Activated CD8-positive, alpha-beta T cell treated with anti-CD3 and anti-CD28 coated beads, Interleukin-2, amount 10 ng/mL, durations not matched to agents 7 days and 5 days (primary cell): ENCODE data around the gene FOXA2. TPM values are rescaled to one million over a fixed set of nuclear protein-coding genes. Genes with fewer than 3 reads are reported as not detected.

Experiments used
- ATAC-seq: fragments of 150-1000 bp; cut with Tn5 transposase; one replicate; pipeline ENCODE4 v1.10.0; 2021; ENCODE audit warnings: moderate library complexity
- CTCF ChIA-PET: fragments of 350-600 bp; sonication (Branson Sonifier 250); formaldehyde crosslinking; loops from one replicate; lab custom pipeline; 2021; ENCODE audit warnings: antibody characterized with exemption; lab: Charles Lee
- POLR2A ChIA-PET: fragments of 350-600 bp; sonication (Branson Sonifier 250); formaldehyde crosslinking; loops from one replicate; lab custom pipeline; 2021; ENCODE audit warnings: antibody characterized with exemption; lab: Charles Lee
- DNase-seq: peaks from one replicate; pipeline ENCODE4 v3.0.0-alpha.2; 2020
- H3K27ac Mint-ChIP-seq: one replicate; pipeline ENCODE4 v1.8.0; 2021; ENCODE audit warnings: mild to moderate bottlenecking, mixed read lengths
- H3K27me3 Mint-ChIP-seq: one replicate; pipeline ENCODE4 v1.8.0; 2021; ENCODE audit warnings: low read depth, mixed read lengths
- H3K36me3 Mint-ChIP-seq: one replicate; pipeline ENCODE4 v1.8.0; 2021; ENCODE audit warnings: low read depth, mixed read lengths
- H3K4me1 Mint-ChIP-seq: one replicate; pipeline ENCODE4 v1.8.0; 2021; ENCODE audit warnings: low read depth, mixed read lengths
- H3K4me3 Mint-ChIP-seq: one replicate; pipeline ENCODE4 v1.8.0; 2021; ENCODE audit warnings: mild to moderate bottlenecking, mixed read lengths
- H3K9me3 Mint-ChIP-seq: one replicate; pipeline ENCODE4 v1.8.0; 2022; ENCODE audit warnings: mixed read lengths; ENCODE audit not compliant: insufficient read depth
- total RNA-seq, 2 experiments: library from RNA; stranded (reverse); gene quantifications; one replicate each; pipeline ENCODE4 v1.2.3, GENCODE V29; 2021

The FOXA2 gene
- total RNA-seq, 2 experiments from 2014 or later, result not detected

DNA sequence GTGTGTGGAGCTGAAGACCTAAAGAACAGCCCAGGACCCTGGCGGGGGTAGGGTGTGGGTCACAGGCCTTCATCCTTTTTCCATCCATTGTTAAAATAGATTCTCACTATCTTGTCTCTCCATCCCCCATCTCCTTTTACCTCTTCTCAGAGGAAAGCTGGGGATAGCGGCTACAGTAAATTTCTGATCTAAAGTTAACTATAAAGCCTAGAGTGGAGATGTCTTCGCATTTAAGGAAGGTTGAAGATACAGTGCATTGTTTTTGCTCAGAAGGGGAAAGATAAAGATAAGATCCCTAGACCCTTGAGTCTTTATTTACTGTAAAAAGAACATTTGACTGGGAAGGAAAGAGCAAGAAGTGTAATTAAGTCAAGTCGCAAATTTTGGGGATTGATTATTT, 8.6 kb downstream of the FOXA2 start:
- peaks cover 9% of the 10 kb centered on the region for H3K36me3 Mint-ChIP-seq
- H3K27me3 Mint-ChIP-seq, result peaks cover 82% of the 10 kb centered on the region
- no peak overlapping the region for H3K27ac Mint-ChIP-seq
- DNase-seq, result no peak
- ChIA-PET POLR2A (no interaction called here), CTCF (no interaction called here)
- H3K9me3 Mint-ChIP-seq, result peaks cover 4% of the 10 kb centered on the region
- H3K4me3 Mint-ChIP-seq, result no peak overlapping the region
- ATAC-seq, result no peak
- H3K4me1 Mint-ChIP-seq, result peaks cover 9% of the 10 kb centered on the region

DNA sequence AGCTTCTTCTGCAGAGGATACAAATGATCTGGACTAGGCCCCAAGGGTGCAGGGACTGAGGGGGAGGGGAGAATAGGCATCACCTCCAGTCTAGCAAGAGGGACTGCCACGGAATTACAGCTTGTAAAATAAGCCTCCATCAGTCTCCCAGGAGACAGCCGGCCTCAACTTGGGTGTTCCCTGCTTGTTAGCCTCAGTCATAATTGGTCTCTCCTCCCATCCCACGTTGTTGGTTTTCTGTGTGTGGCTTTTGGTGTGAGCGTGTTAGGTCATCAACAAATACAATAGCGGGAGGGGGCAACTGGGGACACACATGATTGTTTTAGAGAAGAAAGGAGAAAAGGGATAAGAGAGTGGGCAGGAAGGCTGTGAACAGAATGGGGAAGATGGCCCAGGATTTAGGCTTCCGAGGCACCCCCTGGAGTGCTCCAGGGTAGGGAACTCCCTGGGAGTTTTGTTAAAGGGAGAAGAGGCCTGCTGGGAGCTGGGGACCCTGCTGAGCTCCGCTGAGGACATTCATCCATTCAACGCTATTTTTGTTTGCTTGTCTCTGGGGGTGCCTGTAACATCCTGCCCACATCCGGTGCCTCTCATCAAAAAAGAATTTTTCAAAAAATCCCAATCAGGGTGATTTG, 9.2 kb downstream of the FOXA2 start:
- H3K27me3 Mint-ChIP-seq, result peaks cover 77% of the 10 kb centered on the region
- peaks cover 9% of the 10 kb centered on the region for H3K4me1 Mint-ChIP-seq
- no peak overlapping the region for H3K27ac Mint-ChIP-seq
- POLR2A ChIA-PET, result no interaction called here
- no peak for DNase-seq
- H3K4me3 Mint-ChIP-seq, result no peak overlapping the region
- H3K9me3 Mint-ChIP-seq, result peaks cover 4% of the 10 kb centered on the region
- no peak for ATAC-seq
- CTCF ChIA-PET, result no interaction called here
- H3K36me3 Mint-ChIP-seq, result peaks cover 7% of the 10 kb centered on the region

DNA sequence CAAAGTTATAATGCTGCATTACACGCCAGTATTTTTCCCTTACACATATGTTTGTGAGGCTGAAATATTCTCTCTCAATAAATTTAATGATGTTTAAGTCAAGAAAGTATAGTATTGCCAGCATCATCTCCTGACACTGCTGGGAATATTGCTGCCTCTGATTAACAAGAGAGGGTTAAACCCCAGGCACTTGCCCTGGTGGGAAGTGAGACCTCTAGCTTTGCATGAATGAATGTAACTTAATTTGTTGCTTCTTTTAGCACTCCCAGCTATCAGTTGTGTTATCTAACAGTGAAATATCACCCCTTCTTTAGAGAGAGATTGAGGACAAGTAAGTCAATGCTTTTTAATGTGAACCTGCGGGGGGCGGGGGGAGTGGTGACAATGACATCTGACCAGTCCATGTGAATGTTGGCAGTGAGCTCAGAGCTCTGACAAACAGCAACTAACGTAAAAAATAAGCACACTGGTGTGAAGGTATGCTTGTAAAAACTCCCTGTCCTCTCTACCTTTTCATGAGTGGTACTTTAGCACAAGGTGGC, 9.8 kb downstream of the FOXA2 start:
- ATAC-seq (no peak), DNase-seq (no peak)
- peaks cover 9% of the 10 kb centered on the region for H3K4me1 Mint-ChIP-seq
- peaks cover 75% of the 10 kb centered on the region for H3K27me3 Mint-ChIP-seq
- ChIA-PET POLR2A (no interaction called here), CTCF (interaction anchor here (0.7 to 2.1 kb wide), 2 partner anchors 12 to 1363 kb away, joined by 3 to 5 read pairs; no protein-coding TSS in a partner anchor)
- H3K27ac Mint-ChIP-seq, result no peak overlapping the region
- H3K36me3 Mint-ChIP-seq, result peaks cover 7% of the 10 kb centered on the region
- no peak overlapping the region for H3K4me3 Mint-ChIP-seq
- H3K9me3 Mint-ChIP-seq, result peaks cover 4% of the 10 kb centered on the region

DNA sequence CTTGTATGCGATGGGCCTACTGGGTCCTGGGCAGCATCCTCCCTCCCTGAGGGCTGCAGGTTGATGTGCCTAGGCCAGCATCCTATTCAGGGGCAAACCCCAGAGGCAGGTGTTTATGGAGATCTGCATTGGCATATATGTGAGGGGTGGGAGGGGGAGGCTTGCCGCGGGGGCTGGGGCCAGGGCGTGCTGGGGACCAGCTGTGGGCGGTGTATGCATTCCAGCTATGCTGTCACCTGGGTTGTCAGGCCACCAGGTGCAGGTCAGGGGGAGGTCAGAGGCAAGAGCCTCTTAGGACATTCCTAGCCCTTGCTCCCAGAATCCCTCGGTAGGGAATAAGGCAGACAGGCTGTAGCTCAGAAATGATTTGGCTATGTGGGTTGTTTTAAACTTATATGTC, 11.9 kb downstream of the FOXA2 start:
- ChIA-PET CTCF (interaction anchor here (2.1 kb wide), 1 partner anchor 14 kb away, joined by 5 read pairs; no protein-coding TSS in a partner anchor), POLR2A (no interaction called here)
- no peaks in the 10 kb centered on the region for H3K36me3 Mint-ChIP-seq
- no peaks in the 10 kb centered on the region for H3K9me3 Mint-ChIP-seq
- peaks cover 9% of the 10 kb centered on the region for H3K4me1 Mint-ChIP-seq
- H3K4me3 Mint-ChIP-seq, result no peak overlapping the region
- no peak overlapping the region for H3K27ac Mint-ChIP-seq
- H3K27me3 Mint-ChIP-seq, result peaks cover 71% of the 10 kb centered on the region
- no peak for ATAC-seq
- no peak for DNase-seq

DNA sequence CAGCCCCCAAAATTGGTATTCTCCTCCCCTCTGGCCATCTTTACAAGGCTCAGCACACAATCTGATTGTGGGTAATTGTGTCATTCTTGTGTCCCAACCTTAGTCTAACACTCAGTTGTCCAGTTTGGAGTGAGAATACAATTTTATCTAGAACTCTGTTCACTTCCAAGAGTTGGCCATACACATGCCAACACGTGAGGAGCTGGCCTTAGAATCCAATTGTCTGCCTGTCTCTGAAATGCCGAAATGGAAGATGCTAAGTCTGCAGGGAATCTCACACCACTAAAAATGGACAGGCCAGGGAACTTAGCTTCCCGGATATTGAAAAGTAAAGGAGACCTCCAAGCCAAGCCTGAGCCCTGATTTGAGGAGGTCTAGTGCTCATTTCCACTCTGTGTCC, 12.3 kb downstream of the FOXA2 start:
- ChIA-PET POLR2A (interaction anchor here (0.7 kb wide), 1 partner anchor 78 kb away, joined by 3 read pairs; no protein-coding TSS in a partner anchor), CTCF (no interaction called here)
- H3K27ac Mint-ChIP-seq, result no peak overlapping the region

DNA sequence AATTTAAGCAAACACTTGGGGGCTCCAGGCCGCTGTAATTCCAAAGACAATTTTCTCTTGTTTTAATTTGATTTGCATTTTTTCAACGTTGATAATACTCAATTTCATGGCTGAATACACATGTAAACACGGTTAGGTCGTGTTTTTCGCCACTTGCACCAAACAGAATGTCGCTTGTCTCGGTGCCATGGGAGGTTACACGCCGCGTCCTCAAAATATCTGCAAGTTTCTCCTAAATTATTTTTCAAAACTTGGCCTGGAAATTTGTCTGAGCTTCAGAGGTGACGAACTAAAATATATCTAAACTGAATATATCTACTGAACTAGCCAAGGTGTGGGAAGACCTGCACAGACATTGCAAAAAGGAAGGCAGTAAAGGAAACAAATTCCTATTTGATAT, 15.0 kb downstream of the FOXA2 start:
- Mint-ChIP-seq H3K36me3 (no peaks in the 10 kb centered on the region), H3K27ac (no peak overlapping the region), H3K4me1 (no peaks in the 10 kb centered on the region), H3K4me3 (no peak overlapping the region), H3K9me3 (no peaks in the 10 kb centered on the region), H3K27me3 (peaks cover 67% of the 10 kb centered on the region)
- CTCF ChIA-PET, result no interaction called here
- DNase-seq, result no peak
- no peak for ATAC-seq
- POLR2A ChIA-PET, result no interaction called here

More for the DNA sequence above, 12.3 kb downstream of the FOXA2 start:
- H3K9me3 Mint-ChIP-seq, result no peaks in the 10 kb centered on the region
- peaks cover 9% of the 10 kb centered on the region for H3K4me1 Mint-ChIP-seq
- no peak overlapping the region for H3K4me3 Mint-ChIP-seq
- ATAC-seq, result no peak
- no peaks in the 10 kb centered on the region for H3K36me3 Mint-ChIP-seq
- peaks cover 73% of the 10 kb centered on the region for H3K27me3 Mint-ChIP-seq
- DNase-seq, result no peak

DNA sequence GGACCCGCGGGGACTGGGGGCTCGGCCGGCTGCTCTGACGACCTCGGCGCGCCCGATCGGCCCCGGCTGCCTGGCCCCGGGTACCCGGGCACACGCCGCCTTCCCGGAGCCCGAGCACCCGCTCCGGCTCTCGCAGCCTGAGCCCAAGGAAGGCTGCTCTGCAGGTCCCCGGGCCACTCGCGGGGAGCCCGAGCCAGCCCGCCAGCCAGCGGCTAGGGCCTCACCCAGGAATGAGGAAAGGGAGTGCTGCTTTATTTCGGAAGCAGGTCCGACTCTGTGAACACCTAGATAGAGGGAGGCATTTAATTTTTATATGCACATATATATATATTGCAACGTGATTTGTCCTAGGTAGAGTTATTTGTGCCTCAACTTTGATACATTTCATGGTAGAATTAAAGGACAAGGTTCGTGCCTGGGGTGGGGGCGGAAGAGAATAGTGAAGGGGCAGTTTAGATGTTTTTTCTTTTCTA, 15.5 kb downstream of the FOXA2 start:
- H3K36me3 Mint-ChIP-seq, result no peaks in the 10 kb centered on the region
- CTCF ChIA-PET, result no interaction called here
- no peaks in the 10 kb centered on the region for H3K9me3 Mint-ChIP-seq
- DNase-seq (no peak), ATAC-seq (no peak)
- H3K4me3 Mint-ChIP-seq, result no peak overlapping the region
- peaks cover 68% of the 10 kb centered on the region for H3K27me3 Mint-ChIP-seq
- POLR2A ChIA-PET, result no interaction called here
- no peaks in the 10 kb centered on the region for H3K4me1 Mint-ChIP-seq
- H3K27ac Mint-ChIP-seq, result no peak overlapping the region

DNA sequence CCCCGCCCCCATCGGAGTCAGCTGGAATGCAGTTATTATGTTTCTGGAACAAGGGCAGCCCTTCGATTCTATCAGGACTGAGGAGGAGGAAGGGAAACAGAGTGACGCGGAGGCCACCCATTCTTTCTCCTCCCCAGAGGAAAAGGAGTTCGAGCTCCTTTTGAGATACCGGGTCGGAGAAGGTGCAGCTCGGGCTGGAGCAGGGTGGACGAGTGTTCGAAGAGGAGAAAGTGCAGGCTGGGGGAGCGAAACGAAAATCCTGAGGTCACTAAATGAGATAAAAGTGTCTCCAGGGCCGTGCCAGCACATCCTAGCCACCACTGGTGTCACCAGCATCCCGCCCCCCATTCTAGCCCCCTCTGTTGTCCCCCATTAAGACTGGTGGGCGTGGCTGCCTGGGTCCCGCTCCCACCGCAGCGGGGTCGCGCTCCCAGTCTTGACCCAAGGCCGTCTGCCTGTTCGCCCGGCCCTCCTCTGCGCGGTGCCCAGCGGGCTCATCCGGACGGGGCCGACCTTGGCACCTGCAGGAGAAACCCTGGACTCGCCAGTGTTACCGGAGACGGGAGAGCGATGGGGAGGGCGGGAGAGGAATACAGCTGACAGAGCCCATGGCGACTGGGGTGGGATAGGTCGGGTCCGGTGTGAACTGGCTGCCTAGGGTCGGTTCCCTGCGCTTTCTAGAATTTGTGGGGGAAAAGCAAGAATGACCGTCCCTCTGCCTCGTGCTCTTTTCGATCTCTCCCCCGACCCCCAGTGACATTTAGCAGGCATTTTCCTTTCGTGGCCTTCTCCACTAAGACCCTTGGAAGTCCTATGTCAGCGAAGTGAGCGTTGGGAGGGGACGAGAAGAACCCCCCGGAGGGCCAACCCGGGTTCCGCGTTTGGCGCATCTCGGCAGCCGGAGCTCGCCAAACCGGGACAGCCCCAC, 16.2 kb downstream of the FOXA2 start:
- no peaks in the 10 kb centered on the region for H3K36me3 Mint-ChIP-seq
- H3K9me3 Mint-ChIP-seq, result no peaks in the 10 kb centered on the region
- H3K4me1 Mint-ChIP-seq, result no peaks in the 10 kb centered on the region
- H3K4me3 Mint-ChIP-seq, result no peak overlapping the region
- ChIA-PET POLR2A (no interaction called here), CTCF (no interaction called here)
- ATAC-seq (no peak), DNase-seq (no peak)
- peaks cover 66% of the 10 kb centered on the region for H3K27me3 Mint-ChIP-seq
- H3K27ac Mint-ChIP-seq, result no peak overlapping the region

DNA sequence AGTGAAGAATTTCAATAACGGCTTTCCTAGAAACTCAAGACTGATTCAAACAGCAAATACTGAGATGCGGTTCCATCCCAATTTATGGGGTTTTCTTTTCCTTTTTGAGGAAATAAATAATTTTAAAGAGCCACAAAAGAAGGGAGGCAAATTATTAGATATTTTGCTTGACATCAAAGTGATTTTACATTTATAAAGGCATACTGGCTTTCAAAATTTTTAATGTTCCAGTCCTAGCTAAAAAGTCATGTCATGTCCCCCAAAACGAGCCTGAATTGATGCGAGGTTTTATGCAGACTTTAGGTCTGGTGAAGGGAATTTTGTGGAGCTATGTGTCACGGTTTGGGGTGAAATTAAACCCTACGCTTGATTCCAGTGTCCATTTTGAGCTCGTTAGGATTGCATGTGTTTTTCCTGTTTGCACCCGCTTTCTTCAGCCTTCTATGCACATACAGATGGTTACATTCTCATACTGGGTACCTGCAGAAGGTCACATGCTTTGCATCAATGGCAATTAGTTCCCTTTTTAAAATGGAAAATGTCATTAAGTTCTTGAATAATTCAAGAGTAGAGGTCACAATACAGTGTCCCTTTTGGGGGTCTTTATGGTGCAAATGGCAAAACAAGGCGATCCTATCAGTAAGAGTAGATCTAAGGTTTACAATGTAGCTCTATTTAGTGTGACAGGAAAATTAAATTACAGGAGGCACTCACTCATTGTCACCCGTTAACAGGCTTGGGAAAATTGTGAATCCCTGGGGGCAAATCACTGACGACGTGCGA, 17.3 kb downstream of the FOXA2 start:
- ChIA-PET CTCF (no interaction called here), POLR2A (no interaction called here)
- DNase-seq (no peak), ATAC-seq (no peak)
- Mint-ChIP-seq H3K27ac (no peak overlapping the region), H3K4me1 (no peaks in the 10 kb centered on the region), H3K4me3 (no peak overlapping the region), H3K36me3 (no peaks in the 10 kb centered on the region), H3K9me3 (no peaks in the 10 kb centered on the region), H3K27me3 (peaks cover 68% of the 10 kb centered on the region)

DNA sequence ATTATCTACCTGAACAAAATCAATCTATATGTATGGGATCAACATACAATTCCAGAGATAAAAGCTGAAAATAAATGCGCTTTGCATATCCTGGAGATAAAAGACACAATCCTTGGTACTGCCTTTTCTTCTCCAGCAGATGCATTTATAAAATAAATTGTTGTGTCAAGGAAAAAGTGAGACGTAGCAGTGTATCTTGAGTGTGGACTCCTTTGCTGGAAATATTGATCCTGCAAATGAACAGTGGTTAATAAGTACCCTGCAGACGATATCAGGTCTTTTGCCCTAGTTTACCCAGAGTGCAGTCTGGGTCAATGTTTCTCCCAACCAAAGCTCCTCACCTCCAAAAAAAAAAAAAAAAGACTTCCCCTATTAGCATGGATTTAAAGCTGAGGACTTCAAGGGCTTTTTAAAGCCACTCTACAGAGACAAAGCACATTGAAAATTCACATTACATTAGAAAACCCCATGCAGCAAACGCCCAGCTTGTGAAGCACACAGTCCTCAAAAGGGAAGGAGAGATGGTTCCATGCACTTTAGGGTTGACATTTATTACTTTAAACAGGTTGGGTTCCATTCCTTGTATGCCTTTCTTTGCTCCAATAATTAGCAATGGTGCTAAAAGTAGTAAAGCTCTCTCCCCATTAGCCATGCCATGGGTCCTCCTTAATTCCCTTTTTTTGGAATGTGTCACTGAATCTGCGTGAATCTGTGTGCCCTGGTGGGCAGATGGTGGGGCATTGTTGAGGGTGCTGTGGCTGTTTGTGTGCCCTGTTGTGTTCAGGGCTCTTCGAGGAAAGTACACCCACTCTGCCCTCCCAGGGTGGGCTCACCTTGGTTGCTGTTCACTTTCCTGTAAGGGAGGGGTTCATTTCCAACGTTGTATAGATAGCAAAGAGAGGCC, 21.1 kb downstream of the FOXA2 start:
- DNase-seq (no peak), ATAC-seq (no peak)
- peaks cover 64% of the 10 kb centered on the region for H3K27me3 Mint-ChIP-seq
- no peak overlapping the region for H3K27ac Mint-ChIP-seq
- no peak overlapping the region for H3K4me3 Mint-ChIP-seq
- CTCF ChIA-PET, result interaction anchor here (0.8 kb wide), 1 partner anchor 16 kb away, joined by 3 read pairs; no protein-coding TSS in a partner anchor
- H3K9me3 Mint-ChIP-seq, result no peaks in the 10 kb centered on the region
- no peaks in the 10 kb centered on the region for H3K4me1 Mint-ChIP-seq
- POLR2A ChIA-PET, result no interaction called here
- H3K36me3 Mint-ChIP-seq, result no peaks in the 10 kb centered on the region

DNA sequence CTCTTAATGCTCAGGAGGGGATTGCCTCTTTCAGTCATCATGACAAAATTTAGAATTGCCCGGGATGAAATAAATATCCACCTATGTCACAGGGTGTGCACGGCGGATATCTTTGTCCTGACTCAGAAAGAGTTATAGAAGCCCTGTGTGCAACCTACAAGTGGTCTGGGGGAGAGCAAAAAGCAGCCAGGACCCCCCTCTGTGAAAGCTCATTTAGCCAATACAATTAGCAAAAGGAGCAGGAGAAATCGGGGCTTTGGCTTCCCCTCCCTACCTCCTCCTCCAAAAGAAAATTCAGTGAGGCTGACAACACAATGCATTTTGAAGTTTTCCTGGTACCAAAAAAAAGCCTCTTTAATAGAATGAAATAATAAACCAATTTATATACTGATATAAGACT, 21.8 kb downstream of the FOXA2 start:
- Mint-ChIP-seq H3K9me3 (no peaks in the 10 kb centered on the region), H3K27ac (no peak overlapping the region), H3K4me3 (no peak overlapping the region), H3K27me3 (peaks cover 57% of the 10 kb centered on the region), H3K4me1 (no peaks in the 10 kb centered on the region), H3K36me3 (no peaks in the 10 kb centered on the region)
- POLR2A ChIA-PET, result no interaction called here
- DNase-seq, result no peak
- ATAC-seq, result no peak
- CTCF ChIA-PET, result no interaction called here
